GM21528 (cell line): Measurements from ENCODE around the gene PRKN.
A peak's percentile ranks its signal among the peaks of the same experiment; 100 is the strongest.

Experiments
- ATAC-seq: cut with Tn5 transposase; IDR thresholded peaks from one replicate; pipeline ENCODE4 v1.9.1; 2021; ENCODE audit warnings: mild to moderate bottlenecking, moderate library complexity; ENCODE audit not compliant: unreplicated experiment, low FRiP score

PRKN gene

GRCh38 chr6:162727322-162728182 lies at the start of gene PRKN, which contains the start of gene PACRG:
Gene PRKN, minus strand, starts transcription at chr6:162727766.
Gene PACRG, plus strand, starts transcription at chr6:162727974.
- ATAC-seq, result peak; percentile 100

- ATAC-seq, result no peak
Measured at GRCh38 chr6:162777091-162777490, 49.5 kb upstream of the PRKN start.

GRCh38 chr6:162773996-162774395 lies 46.4 kb upstream of the PRKN start:
- no peak for ATAC-seq

- ATAC-seq, result no peak
Measured at GRCh38 chr6:162772466-162772865, 44.9 kb upstream of the PRKN start.

GRCh38 chr6:162770955-162771354 lies 43.4 kb upstream of the PRKN start:
- no peak for ATAC-seq

GRCh38 chr6:162770136-162770535 lies 42.6 kb upstream of the PRKN start:
- no peak for ATAC-seq

- no peak for ATAC-seq
Measured at GRCh38 chr6:162753775-162754174, 26.2 kb upstream of the PRKN start.

- no peak for ATAC-seq
Measured at GRCh38 chr6:162751211-162751859, 23.8 kb upstream of the PRKN start.

GRCh38 chr6:162750776-162751175 lies 23.2 kb upstream of the PRKN start:
- ATAC-seq, result no peak

- no peak for ATAC-seq
Measured at GRCh38 chr6:162736961-162737360, 9.4 kb upstream of the PRKN start.

- ATAC-seq, result no peak
Measured at GRCh38 chr6:162733489-162733888, 5.9 kb upstream of the PRKN start.

- ATAC-seq, result no peak
Measured at GRCh38 chr6:162730502-162730901, 2.9 kb upstream of the PRKN start.

GRCh38 chr6:162728706-162729105 lies 1.1 kb upstream of the PRKN start:
- no peak for ATAC-seq

GRCh38 chr6:162728197-162728596 lies 631 bp upstream of the PRKN start:
- ATAC-seq, result no peak

- peak; percentile 17 for ATAC-seq
Measured at GRCh38 chr6:162726947-162727321, 632 bp downstream of the PRKN start.

- ATAC-seq, result no peak
Measured at GRCh38 chr6:162722633-162723032, 4.9 kb downstream of the PRKN start.

GRCh38 chr6:162722226-162722625 lies 5.3 kb downstream of the PRKN start:
- ATAC-seq, result no peak

- ATAC-seq, result no peak
Measured at GRCh38 chr6:162721404-162721687, 6.2 kb downstream of the PRKN start.

- no peak for ATAC-seq
Measured at GRCh38 chr6:162719528-162719927, 8.0 kb downstream of the PRKN start.

- no peak for ATAC-seq
Measured at GRCh38 chr6:162715601-162716000, 12.0 kb downstream of the PRKN start.

GRCh38 chr6:162713974-162714780 lies 13.4 kb downstream of the PRKN start:
- ATAC-seq, result no peak
